ENCODE measurements around the gene HNF1A. TPM values are rescaled to one million over a fixed set of nuclear protein-coding genes. Genes with fewer than 3 reads are reported as not detected.

Gene HNF1A
- total and polyA plus RNA-seq, 2 of the 13 experiments (the other 11 are each of a cell fraction or from before 2014, with no cell fraction given), result 13.4 to 34.7 TPM

DNA sequence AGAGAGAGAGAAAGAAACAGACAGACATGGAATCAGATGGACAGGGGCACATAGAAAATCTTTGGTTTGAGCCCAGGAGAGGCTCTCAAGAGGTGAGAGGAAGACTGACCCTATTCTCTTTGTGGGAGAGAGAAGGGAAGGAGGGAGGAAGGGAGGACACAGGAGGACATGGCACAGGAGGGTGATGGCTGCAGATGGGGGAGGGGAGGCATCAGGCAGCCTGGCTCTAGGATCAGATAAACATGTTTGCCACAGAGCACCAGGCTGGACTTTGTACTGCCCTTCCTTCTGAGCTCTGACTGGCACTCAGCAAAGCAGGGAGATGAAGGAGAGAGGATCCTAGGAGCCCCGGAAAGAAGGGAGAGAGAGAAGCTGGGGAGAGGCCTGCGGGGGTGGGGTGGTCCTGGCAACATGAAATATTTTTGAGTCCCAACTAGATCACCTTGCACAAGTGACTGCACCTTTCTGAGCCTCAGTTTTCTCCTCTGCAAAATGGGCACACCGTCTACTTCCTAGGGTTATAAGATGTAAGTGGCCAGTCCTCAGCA, 6.1 kb downstream of the HNF1A start (continued):
- TF ChIP-seq ZNF83 (CRISPR knock-in tag; IDR thresholded peaks at IDR 0.05; ENCODE audit: borderline replicate concordance), result no peak
- TF ChIP-seq, protein P1, sequence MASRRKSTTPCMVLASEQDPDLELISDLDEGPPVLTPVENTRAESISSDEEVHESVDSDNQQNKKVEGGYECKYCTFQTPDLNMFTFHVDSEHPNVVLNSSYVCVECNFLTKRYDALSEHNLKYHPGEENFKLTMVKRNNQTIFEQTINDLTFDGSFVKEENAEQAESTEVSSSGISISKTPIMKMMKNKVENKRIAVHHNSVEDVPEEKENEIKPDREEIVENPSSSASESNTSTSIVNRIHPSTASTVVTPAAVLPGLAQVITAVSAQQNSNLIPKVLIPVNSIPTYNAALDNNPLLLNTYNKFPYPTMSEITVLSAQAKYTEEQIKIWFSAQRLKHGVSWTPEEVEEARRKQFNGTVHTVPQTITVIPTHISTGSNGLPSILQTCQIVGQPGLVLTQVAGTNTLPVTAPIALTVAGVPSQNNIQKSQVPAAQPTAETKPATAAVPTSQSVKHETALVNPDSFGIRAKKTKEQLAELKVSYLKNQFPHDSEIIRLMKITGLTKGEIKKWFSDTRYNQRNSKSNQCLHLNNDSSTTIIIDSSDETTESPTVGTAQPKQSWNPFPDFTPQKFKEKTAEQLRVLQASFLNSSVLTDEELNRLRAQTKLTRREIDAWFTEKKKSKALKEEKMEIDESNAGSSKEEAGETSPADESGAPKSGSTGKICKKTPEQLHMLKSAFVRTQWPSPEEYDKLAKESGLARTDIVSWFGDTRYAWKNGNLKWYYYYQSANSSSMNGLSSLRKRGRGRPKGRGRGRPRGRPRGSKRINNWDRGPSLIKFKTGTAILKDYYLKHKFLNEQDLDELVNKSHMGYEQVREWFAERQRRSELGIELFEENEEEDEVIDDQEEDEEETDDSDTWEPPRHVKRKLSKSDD (CRISPR knock-in tag; IDR thresholded peaks at IDR 0.05; ENCODE audit: low read depth), result no peak
- TF ChIP-seq TARDBP (CRISPR knock-in tag; IDR thresholded peaks at IDR 0.05), result peak; percentile 79; the same call in 1 of the 2 replicates
- TF ChIP-seq, protein P2, sequence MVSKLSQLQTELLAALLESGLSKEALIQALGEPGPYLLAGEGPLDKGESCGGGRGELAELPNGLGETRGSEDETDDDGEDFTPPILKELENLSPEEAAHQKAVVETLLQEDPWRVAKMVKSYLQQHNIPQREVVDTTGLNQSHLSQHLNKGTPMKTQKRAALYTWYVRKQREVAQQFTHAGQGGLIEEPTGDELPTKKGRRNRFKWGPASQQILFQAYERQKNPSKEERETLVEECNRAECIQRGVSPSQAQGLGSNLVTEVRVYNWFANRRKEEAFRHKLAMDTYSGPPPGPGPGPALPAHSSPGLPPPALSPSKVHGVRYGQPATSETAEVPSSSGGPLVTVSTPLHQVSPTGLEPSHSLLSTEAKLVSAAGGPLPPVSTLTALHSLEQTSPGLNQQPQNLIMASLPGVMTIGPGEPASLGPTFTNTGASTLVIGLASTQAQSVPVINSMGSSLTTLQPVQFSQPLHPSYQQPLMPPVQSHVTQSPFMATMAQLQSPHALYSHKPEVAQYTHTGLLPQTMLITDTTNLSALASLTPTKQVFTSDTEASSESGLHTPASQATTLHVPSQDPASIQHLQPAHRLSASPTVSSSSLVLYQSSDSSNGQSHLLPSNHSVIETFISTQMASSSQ (IDR thresholded peaks at IDR 0.05; ENCODE audit: low read depth), result no peak
- TF ChIP-seq, protein P2 (CRISPR knock-in tag; IDR thresholded peaks at IDR 0.05; ENCODE audit: borderline replicate concordance), result 0 out of 2 replicates have a peak, but pooled peaks have one; percentile 22
- TF ChIP-seq, protein P3, sequence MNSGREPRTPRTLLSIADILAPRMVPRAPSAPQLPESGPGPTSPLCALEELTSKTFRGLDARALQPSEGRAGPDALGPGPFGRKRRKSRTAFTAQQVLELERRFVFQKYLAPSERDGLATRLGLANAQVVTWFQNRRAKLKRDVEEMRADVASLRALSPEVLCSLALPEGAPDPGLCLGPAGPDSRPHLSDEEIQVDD (CRISPR knock-in tag; IDR thresholded peaks at IDR 0.05; ENCODE audit: borderline replicate concordance), result no peak
- TF ChIP-seq WIZ (CRISPR knock-in tag; IDR thresholded peaks at IDR 0.05), result no peak
- no peak for TF ChIP-seq ZFAT (CRISPR knock-in tag; conservative IDR thresholded peaks at IDR 0.05)
- TF ChIP-seq IKZF4 (CRISPR knock-in tag; IDR thresholded peaks at IDR 0.05; ENCODE audit: borderline replicate concordance, low read depth, not compliant biosample characterization), result no peak
- peak; percentile 45; the same call in 1 of the 2 replicates for TF ChIP-seq BORCS8-MEF2B (CRISPR knock-in tag; IDR thresholded peaks at IDR 0.05)
- TF ChIP-seq TCF7L2 (IDR thresholded peaks at IDR 0.05; ENCODE audit: low read depth, low read length), result no peak
- TF ChIP-seq ZC3H4 (CRISPR knock-in tag; IDR thresholded peaks at IDR 0.05; ENCODE audit: borderline replicate concordance), result no peak
- TF ChIP-seq ZNF121 (CRISPR knock-in tag; IDR thresholded peaks at IDR 0.05), result no peak
- TF ChIP-seq PCBP1 (IDR thresholded peaks at IDR 0.05; ENCODE audit: borderline replicate concordance, low read depth, low read length), result no peak
- TF ChIP-seq MLLT10 (CRISPR knock-in tag; IDR thresholded peaks at IDR 0.05), result no peak
- TF ChIP-seq ZNF256 (CRISPR knock-in tag; conservative IDR thresholded peaks at IDR 0.05), result no peak
- TF ChIP-seq ZNF124 (CRISPR knock-in tag; IDR thresholded peaks at IDR 0.05), result no peak
- 0 out of 2 replicates have a peak, but pooled peaks have one; percentile 10 for TF ChIP-seq ZFX (CRISPR knock-in tag; IDR thresholded peaks at IDR 0.05; ENCODE audit: low read depth)
- TF ChIP-seq ZBTB7B (CRISPR knock-in tag; IDR thresholded peaks at IDR 0.05), result 0 out of 2 replicates have a peak, but pooled peaks have one; percentile 42
- TF ChIP-seq, protein P4, sequence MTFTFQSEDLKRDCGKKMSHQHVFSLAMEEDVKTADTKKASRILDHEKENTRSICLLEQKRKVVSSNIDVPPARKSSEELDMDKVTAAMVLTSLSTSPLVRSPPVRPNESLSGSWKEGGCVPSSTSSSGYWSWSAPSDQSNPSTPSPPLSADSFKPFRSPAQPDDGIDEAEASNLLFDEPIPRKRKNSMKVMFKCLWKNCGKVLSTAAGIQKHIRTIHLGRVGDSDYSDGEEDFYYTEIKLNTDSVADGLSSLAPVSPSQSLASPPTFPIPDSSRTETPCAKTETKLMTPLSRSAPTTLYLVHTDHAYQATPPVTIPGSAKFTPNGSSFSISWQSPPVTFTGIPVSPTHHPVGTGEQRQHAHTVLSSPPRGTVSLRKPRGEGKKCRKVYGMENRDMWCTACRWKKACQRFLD (CRISPR knock-in tag; IDR thresholded peaks at IDR 0.05; ENCODE audit: borderline replicate concordance), result 0 out of 2 replicates have a peak, but pooled peaks have one; percentile 50
- TF ChIP-seq TRIM24 (CRISPR knock-in tag; IDR thresholded peaks at IDR 0.05), result no peak

All from HepG2 (cell line).